ENCODE results near the gene KIF26B.

KIF26B gene

GRCh38 chr1:245172829-245173228 lies 18.0 kb downstream of the KIF26B start:
- TF ChIP-seq CTCF (conservative IDR thresholded peaks at IDR 0.05) = no peak

DNA sequence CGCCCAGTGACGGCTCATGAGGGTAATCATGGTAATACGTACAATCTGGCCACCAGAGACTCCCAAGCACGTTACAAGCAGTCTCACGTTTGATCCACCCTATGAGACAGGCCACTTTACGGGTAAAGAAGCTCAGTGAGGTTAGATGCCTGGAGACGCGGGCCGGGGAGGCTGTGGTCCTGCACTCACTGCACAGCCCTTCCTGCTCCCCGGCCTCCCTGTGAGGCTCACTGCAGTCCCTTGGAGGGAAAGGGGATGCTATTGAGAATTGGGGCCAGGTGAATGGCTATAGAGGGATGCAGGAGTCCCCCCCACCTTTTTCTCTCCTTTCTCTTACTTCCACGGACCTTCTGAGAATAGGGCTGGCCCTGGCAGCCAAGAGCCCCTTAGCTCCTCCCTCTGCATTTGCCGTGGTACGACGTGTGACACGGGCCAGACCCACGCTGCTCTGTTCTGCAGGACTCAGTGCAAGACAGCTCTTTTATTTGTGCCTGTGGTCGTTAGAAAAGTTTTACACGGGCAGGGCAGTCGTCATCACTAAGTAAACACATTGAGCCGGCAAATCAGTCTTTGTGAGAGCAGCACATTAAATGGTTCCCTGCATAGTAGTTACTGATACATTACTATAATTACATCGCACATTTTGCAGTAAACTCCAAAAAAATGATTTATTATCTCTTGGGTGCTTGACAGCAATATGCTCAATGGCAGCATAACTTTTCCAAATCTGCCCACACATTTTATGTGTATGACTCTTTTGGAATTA lies 18.8 kb downstream of the KIF26B start:
- TF ChIP-seq CTCF (conservative IDR thresholded peaks at IDR 0.05) = no peak
- H3K27ac ChIP-seq = no peak overlapping the region

More at GRCh38 chr1:245172829-245173228, 18.0 kb downstream of the KIF26B start:
- no peak overlapping the region for H3K27ac ChIP-seq

DNA sequence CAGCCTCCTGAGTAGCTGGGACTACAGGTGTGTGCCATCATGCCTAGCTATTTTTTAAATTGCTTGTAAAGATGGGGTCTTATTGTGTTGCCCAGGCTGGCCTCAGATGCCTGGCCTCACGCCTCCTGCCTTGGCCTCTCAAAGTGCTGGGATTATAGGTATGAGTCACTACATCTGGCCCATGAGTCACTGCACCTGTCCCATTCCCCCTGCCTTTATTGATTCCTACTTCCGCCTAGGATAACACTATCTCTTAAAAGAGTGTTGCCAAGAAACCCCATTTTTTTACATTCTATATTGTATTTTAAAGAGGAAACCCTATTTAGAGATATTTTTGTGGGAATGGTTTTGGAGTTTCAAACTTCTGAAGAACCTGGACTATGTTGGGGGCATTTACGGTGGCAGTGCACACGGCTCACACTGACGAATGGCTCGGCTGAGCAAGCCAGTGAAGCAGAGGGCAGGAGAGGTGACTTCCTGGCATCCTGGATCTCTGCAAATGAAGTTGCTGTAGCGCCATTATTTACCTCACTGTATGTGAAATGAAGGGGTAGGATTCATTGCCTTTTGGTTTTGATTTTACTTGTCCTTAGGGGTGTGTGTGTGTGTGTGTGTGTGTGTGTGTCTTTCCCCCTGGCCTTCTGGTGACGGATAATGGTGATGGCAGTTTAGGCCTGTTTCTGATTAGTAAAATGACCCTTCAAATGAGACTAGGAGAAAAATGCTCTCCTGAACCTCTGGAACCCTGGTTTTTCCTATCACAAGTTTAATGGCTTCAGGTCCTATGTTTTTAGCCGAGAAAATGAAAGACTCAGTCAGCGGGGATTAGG lies 22.5 kb downstream of the KIF26B start:
- H3K27ac ChIP-seq = no peak overlapping the region

GRCh38 chr1:245179706-245180105 lies 24.9 kb downstream of the KIF26B start:
- peak overlapping the region; percentile 14; the same call in 1 of the 2 replicates for H3K27ac ChIP-seq
- no peak for TF ChIP-seq CTCF (conservative IDR thresholded peaks at IDR 0.05)

More for the DNA sequence above, 22.5 kb downstream of the KIF26B start:
- no peak for TF ChIP-seq CTCF (conservative IDR thresholded peaks at IDR 0.05)

GRCh38 chr1:245180496-245181157 lies 25.8 kb downstream of the KIF26B start:
- H3K27ac ChIP-seq = no peak overlapping the region
- TF ChIP-seq CTCF (conservative IDR thresholded peaks at IDR 0.05) = no peak

DNA sequence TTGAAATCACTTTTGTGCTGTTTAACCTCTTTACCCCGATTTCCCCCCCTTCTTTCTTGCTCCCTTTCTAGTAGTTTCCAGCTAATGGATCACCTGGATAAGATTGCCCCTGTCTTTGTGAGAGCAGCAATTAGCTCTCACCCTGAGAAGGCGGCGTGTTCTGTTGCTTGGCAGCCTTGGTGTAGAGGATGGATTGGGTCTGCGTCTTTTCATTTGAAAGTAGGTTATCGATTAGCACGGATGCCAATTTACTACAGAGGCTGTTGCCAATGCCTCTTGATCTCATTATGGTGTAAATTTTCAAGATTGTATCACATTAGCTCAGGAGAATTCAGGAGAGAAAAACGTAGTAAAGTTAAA lies 26.4 kb downstream of the KIF26B start:
- TF ChIP-seq CTCF (conservative IDR thresholded peaks at IDR 0.05) = no peak
- no peak overlapping the region for H3K27ac ChIP-seq

GRCh38 chr1:245182028-245182427 lies 27.2 kb downstream of the KIF26B start:
- no peak for TF ChIP-seq CTCF (conservative IDR thresholded peaks at IDR 0.05)

More at GRCh38 chr1:245182028-245182427, 27.2 kb downstream of the KIF26B start:
- no peak overlapping the region for H3K27ac ChIP-seq

All from VCaP (cell line).